HG02642 (cell line): Measurements from ENCODE around the gene ADAMTS3.

ENCODE experiments used
- ATAC-seq: cut with Tn5 transposase; IDR thresholded peaks from one replicate; pipeline ENCODE4 v1.9.1; 2021; ENCODE audit warnings: mild to moderate bottlenecking; ENCODE audit not compliant: unreplicated experiment, poor library complexity

Gene ADAMTS3

GRCh38 chr4:72358483-72358882 lies 210.5 kb downstream of the ADAMTS3 start:
- no peak for ATAC-seq

DNA sequence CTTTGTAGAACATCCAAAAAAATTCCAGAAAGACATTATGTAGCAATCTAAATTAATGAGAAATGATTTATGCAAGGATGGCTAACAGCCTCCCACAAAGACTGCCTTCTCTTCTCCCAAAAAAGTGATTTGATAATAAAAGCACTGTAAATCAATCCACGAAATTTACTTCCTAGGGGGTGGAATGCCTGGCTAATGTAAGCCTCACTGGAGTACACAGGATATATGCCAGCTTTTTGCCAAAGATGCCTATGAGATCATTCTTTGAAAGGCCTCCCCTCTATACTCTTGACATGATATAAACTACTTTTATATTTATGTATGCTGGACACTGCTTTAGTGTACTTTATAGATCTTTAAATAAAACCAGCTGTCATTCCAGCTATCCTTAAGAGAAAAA lies 211.1 kb downstream of the ADAMTS3 start:
- ATAC-seq: no peak

- ATAC-seq: no peak
Observed at GRCh38 chr4:72352711-72353110, 216.3 kb downstream of the ADAMTS3 start.

DNA sequence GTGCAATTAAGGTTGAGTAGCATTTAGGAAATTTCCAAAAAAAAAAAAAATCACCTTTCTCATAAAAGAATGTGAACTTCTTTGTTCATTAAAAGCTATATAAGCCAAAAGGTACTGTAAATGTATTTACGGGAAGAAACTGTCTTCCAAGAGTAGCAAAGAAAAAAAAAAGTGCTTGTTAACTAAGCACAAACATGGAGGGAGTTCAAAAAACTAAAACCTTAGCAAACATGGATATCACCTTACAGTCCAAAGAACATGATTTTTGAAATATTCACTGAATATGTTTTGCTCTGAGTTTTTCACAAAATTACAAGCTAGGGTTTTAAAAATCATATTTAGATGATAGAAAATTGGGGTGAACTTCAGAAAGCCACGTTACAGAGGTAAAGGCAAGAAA lies 217.5 kb downstream of the ADAMTS3 start:
- ATAC-seq: no peak

DNA sequence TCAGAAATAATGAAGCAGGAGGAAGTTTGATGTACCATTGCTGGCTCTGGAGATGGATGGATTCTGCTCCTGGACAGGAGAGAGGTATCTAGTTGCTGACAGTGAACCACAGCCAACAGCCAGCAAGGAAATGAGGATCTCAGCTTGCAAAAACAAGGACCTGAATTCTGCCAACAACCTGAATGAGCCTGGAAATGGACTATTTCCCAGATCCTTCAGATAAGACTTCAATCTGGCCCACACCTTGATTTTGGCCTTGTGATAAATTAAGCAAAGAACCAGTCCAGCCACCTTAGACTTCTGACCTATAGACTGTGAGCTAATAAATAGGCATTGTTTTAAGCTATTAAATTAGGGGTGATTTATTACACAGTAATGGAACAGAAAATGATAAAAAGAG lies 220.3 kb downstream of the ADAMTS3 start:
- no peak for ATAC-seq

GRCh38 chr4:72344418-72344817 lies 224.6 kb downstream of the ADAMTS3 start:
- ATAC-seq: no peak

GRCh38 chr4:72341432-72341820 lies 227.6 kb downstream of the ADAMTS3 start:
- ATAC-seq: no peak

DNA sequence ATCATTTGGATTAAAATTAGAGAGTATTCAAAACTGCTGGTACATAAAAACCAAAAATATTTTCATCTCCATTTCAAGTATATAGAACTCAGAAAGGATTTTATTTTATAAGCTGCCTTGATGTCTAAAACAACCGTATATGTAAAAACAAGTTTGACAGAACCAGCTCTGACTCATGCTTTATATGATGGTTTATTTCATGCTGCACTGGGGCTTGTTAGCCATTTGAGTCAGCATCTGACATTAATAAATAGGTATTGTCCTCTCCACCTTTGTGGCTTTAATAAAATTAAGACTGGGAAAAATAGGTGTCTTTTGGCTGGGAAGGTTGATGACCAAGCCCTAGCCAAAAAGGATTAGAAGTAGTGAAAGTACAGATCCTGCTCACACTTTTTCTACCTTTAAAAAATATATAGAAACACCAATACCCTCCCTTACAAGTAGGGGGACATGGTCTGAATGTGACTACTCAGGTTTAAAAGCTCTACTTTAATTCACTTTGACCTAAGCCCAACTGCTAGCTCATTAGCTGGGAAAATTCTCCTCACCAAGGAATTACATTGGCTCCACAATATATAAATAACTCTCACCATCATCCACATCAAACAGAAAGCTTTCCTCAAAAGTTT lies 228.1 kb downstream of the ADAMTS3 start:
- ATAC-seq: no peak

- ATAC-seq: no peak
Observed at GRCh38 chr4:72338060-72338459, 231.0 kb downstream of the ADAMTS3 start.

DNA sequence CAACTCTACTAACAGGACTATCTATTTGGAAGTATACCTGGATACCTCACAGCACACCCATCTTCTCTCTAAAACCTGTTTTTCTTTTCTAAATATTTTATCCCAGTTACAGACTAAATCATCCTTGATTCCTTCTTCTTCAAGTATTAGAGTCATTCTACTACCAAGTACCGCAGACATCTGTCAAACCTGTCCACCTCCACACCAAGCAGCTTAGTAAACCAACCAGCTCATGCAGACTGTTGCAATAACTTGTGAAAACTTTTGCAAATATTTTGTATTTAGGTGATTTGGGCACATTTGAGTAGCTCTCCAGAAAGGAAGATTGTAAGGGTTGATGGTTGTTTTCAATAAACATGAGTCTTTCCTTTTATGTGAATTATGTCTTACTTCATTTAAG lies 238.6 kb downstream of the ADAMTS3 start:
- ATAC-seq: no peak

DNA sequence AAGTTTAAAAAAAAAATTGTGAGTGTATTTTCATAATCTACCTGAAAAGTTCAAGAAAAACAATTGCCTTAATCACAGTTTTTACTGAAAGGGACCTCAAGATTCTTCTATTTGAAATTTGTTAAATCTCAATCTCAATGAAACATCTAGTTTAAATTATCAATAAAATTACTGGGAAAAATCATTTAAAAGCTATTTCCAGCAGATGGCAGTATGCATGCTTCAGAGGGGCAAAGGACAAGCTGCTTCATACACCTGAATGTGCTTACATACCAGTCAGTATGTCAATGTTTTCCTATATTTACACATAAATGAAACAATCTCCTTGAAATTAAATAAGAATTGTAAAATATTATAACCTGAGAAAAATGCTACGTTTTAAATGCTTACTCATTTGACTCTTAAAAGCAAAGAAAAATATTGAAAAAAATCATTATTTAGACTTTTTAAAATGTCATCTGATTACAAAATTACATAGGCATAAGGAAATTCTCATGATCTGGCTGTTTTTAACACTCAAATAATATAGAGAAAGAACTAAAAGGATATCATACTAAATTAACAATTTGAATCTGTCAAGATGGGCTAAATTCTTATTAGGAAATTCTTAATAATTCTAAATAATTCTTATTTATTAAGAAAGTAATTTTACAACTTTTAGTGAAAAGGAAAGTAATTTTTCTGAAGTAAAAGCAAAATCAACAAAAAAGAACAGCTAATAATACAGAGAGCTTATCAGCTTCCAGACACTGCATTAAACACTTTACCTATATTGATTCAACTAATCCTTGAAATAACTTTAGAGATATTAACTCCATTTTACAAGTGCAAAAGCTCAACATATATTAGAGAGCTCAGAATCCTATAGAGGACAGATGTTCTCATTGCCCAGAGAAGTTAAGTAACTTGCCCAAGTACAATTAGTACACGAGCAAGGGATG lies 242.1 kb downstream of the ADAMTS3 start:
- ATAC-seq: no peak

GRCh38 chr4:72325215-72325614 lies 243.8 kb downstream of the ADAMTS3 start:
- ATAC-seq: no peak

GRCh38 chr4:72323227-72323626 lies 245.8 kb downstream of the ADAMTS3 start:
- ATAC-seq: no peak

GRCh38 chr4:72320223-72320948 lies 248.6 kb downstream of the ADAMTS3 start:
- no peak for ATAC-seq

- no peak for ATAC-seq
Observed at GRCh38 chr4:72319601-72320021, 249.4 kb downstream of the ADAMTS3 start.

DNA sequence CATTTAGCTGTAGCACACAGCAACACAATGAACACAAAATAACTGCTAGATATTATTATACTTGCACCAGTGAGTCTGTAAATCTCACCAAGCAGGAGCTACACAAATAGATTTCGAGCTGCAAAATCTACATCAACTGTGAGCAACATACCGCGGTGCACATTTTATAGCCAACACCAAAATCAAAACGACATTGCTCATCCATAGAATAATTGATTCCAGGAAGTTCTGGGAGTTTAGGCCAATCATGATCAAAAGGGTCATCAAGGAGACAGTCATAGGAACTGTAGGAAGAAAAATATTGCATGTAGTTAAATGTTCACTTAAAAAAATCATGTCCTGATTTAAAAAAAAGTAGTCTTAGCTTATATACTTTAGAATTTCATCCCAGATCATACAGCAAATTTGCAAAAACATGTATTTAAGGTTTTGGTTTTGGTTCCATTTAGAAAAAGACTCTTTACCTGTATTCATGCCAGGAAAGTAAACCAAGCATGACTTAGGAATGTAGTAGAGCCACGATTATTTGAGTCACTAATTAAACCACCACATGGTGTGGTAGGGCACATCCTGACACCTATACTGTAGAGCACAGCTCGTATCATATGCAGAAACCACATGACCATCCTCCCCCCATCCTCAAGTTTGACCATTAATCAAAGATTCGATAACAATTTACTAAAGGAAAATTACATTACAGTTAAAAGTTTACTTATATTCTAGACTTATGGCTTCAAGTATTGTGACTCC lies 250.4 kb downstream of the ADAMTS3 start:
- no peak for ATAC-seq

GRCh38 chr4:72314869-72315268 lies 254.2 kb downstream of the ADAMTS3 start:
- ATAC-seq: no peak

- no peak for ATAC-seq
Observed at GRCh38 chr4:72313121-72313520, 255.9 kb downstream of the ADAMTS3 start.

DNA sequence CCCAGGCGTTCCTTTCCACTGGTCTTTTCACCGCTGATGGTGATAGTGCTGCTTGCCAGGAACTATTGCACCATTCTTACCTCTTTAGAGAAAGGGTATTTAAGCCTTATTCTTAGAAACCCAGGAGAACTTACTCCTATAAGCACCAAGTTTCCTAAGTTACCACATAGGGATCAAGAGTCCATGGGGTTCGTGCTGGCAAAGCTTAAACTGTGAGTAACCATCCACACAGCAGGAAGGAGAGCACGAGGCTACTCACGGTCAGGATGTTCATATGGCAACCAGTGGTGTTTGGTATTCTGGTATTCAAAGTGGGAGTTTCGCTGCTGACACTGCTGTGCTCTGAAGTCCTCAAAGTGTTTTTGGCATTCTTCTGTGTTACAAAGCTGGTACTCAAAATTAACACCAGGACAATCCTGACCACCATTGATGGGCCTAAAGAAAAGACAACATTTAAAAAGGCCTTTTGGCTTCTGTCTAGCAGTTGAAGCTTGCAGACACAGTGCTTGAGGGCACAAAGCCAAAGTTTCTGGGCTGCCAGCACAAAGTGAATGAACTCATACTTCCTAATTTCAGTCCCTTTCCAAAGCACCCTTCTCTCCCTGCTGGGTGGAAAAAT lies 256.9 kb downstream of the ADAMTS3 start:
- no peak for ATAC-seq

GRCh38 chr4:72311291-72311690 lies 257.7 kb downstream of the ADAMTS3 start:
- no peak for ATAC-seq
